Muscle of arm (tissue), 12 donors: ENCODE data around the gene HUS1. TPM values are rescaled to one million over a fixed set of nuclear protein-coding genes. Genes with fewer than 3 reads are reported as not detected.
A peak's percentile ranks its signal among the peaks of the same experiment; 100 is the strongest.
"Not testable (repeated sequence)": the region's sequence is repeated elsewhere in the genome, so short reads cannot be mapped to it uniquely, and the experiment has no call there.

ENCODE experiments used
- DNase-seq: peaks from one replicate; pipeline ENCODE4 v3.0.0-alpha.2; 2013
- polyA plus RNA-seq, 12 donors: library from polyadenylated mRNA; unstranded; fragments of 120-200 nt; gene quantifications; one replicate each; pipeline ENCODE4 v1.2.1, GENCODE V29; 2013; ENCODE audit not compliant: insufficient read length in 12 of 12

The HUS1 gene
- polyA plus RNA-seq, 12 donors, result 15.3 to 24.4 (median 19.7) TPM; not detected in 1

- no peak for DNase-seq
These were observed 9.3 kb upstream of the HUS1 start for GRCh38 chr7:47988496-47989386.

- no peak for DNase-seq
These were observed 3.2 kb upstream of the HUS1 start for GRCh38 chr7:47982610-47983009.

GRCh38 chr7:47980648-47981047 is 1.2 kb upstream of the HUS1 start:
- not testable (repeated sequence) for DNase-seq

- DNase-seq, result no peak
These were observed 392 bp upstream of the HUS1 start for GRCh38 chr7:47979832-47980181.

- DNase-seq, result no peak
These were observed 648 bp downstream of the HUS1 start for GRCh38 chr7:47978790-47979144.

- no peak for DNase-seq
These were observed 5.7 kb downstream of the HUS1 start for GRCh38 chr7:47973739-47974138.

- DNase-seq, result no peak
These were observed 8.7 kb downstream of the HUS1 start for GRCh38 chr7:47970761-47971160.

- peak; percentile 45 for DNase-seq
These were observed 10.3 kb downstream of the HUS1 start for GRCh38 chr7:47968847-47969774.

- no peak for DNase-seq
These were observed 11.7 kb downstream of the HUS1 start for GRCh38 chr7:47967708-47968107.

- DNase-seq, result no peak
These were observed 12.3 kb downstream of the HUS1 start for GRCh38 chr7:47967123-47967522.

GRCh38 chr7:47965456-47965855 is 14.0 kb downstream of the HUS1 start:
- no peak for DNase-seq

- no peak for DNase-seq
These were observed 17.2 kb downstream of the HUS1 start for GRCh38 chr7:47962262-47962661.

GRCh38 chr7:47957156-47957555 is 22.3 kb downstream of the HUS1 start:
- DNase-seq, result no peak

- DNase-seq, result no peak
These were observed 23.2 kb downstream of the HUS1 start for GRCh38 chr7:47956220-47956619.

- no peak for DNase-seq
These were observed 25.0 kb downstream of the HUS1 start for GRCh38 chr7:47954231-47954911.

- no peak for DNase-seq
These were observed 25.6 kb downstream of the HUS1 start for GRCh38 chr7:47953822-47954221.

- no peak for DNase-seq
These were observed 27.2 kb downstream of the HUS1 start for GRCh38 chr7:47952224-47952623.

- DNase-seq, result no peak
These were observed 28.0 kb downstream of the HUS1 start for GRCh38 chr7:47951374-47951773.

- DNase-seq, result peak; percentile 40
These were observed 28.7 kb downstream of the HUS1 start for GRCh38 chr7:47950714-47951113.

GRCh38 chr7:47949703-47950102 is 29.7 kb downstream of the HUS1 start:
- DNase-seq, result no peak

GRCh38 chr7:47948141-47948790 is 31.1 kb downstream of the HUS1 start, which contains the start of gene PKD1L1:
Gene PKD1L1, minus strand, starts transcription at chr7:47948466. Its CDS starts 26 bp downstream, at chr7:47948440.
- no peak for DNase-seq

GRCh38 chr7:47947355-47947749 is 32.1 kb downstream of the HUS1 start:
- no peak for DNase-seq
